IMR-90 (cell line): Measurements from ENCODE around the gene IZUMO4. TPM values are rescaled to one million over a fixed set of nuclear protein-coding genes. Genes with fewer than 3 reads are reported as not detected.

Experiments
- ATAC-seq: fragments of 200-7000 bp; cut with Tn5 transposase; 2 replicates; pipeline ENCODE4 v1.9.1; 2020; ENCODE audit warnings: low read depth, mild to moderate bottlenecking, moderate library complexity
- BruUV-seq: library from RNA; stranded (reverse); fragments of 400-500 nt; replicated peaks from 2 replicates; lab custom pipeline; 2021; lab: Mats Ljungman, UMichigan
- CTCF ChIA-PET: fragments of 300-600 bp; formaldehyde crosslinking; extraction: SDS; loops from one replicate; lab custom pipeline; 2021; ENCODE audit warnings: antibody characterized with exemption; lab: Yijun Ruan, JAX
- POLR2A ChIA-PET: fragments of 300-600 bp; sonication (Branson Sonifier 250); formaldehyde crosslinking; loops from one replicate; lab custom pipeline; 2022; ENCODE audit warnings: antibody characterized with exemption; ENCODE audit not compliant: unreplicated experiment; lab: Charles Lee
- DNase-seq: peaks from one replicate; pipeline ENCODE4 v3.0.0; 2013
- H2AFZ ChIP-seq: replicated peaks from 2 replicates; pipeline ENCODE3; 2013; ENCODE audit warnings: low read length, mild to moderate bottlenecking; ENCODE audit not compliant: poor library complexity
- H2AK5ac ChIP-seq: 2 replicates; pipeline ENCODE4 v1.6.1; 2013; ENCODE audit warnings: low read depth, low read length, inconsistent platforms
- H2AK9ac ChIP-seq: replicated peaks from 2 replicates; pipeline ENCODE3; 2013; ENCODE audit warnings: mild to moderate bottlenecking, low read depth, low read length, moderate library complexity; ENCODE audit not compliant: poor library complexity
- H2BK120ac ChIP-seq: 2 replicates; pipeline ENCODE4 v1.6.1; 2013; ENCODE audit warnings: low read depth, low read length, inconsistent platforms
- H2BK15ac ChIP-seq: 3 replicates; pipeline ENCODE4 v1.6.1; 2013; ENCODE audit warnings: low read depth, low read length, inconsistent platforms
- H2BK20ac ChIP-seq: 2 replicates; pipeline ENCODE4 v1.6.1; 2013; ENCODE audit warnings: low read depth, mild to moderate bottlenecking, inconsistent platforms, low read length, moderate library complexity
- H2BK5ac ChIP-seq: 2 replicates; pipeline ENCODE4 v1.6.1; 2013; ENCODE audit warnings: mild to moderate bottlenecking, low read depth, low read length, inconsistent platforms; ENCODE audit not compliant: poor library complexity, severe bottlenecking
- H3K14ac ChIP-seq: replicated peaks from 2 replicates; pipeline ENCODE4 v1.6.1; 2013; ENCODE audit warnings: low read depth, low read length, inconsistent platforms
- H3K18ac ChIP-seq: 2 replicates; pipeline ENCODE4 v1.6.1; 2013; ENCODE audit warnings: low read depth, low read length, control low read depth
- H3K23ac ChIP-seq: 2 replicates; pipeline ENCODE4 v1.6.1; 2013; ENCODE audit warnings: low read depth, low read length, inconsistent platforms
- H3K27ac ChIP-seq: 2 replicates; pipeline ENCODE4 v1.5.1; 2013; ENCODE audit warnings: mild to moderate bottlenecking, control low read depth, low read length; ENCODE audit not compliant: insufficient read depth
- H3K27me3 ChIP-seq: 2 replicates; pipeline ENCODE4 v1.6.1; 2013; ENCODE audit warnings: low read length; ENCODE audit not compliant: control insufficient read depth, insufficient read depth
- H3K36me3 ChIP-seq: 2 replicates; pipeline ENCODE4 v1.6.1; 2013; ENCODE audit warnings: low read length, mixed read lengths; ENCODE audit not compliant: control insufficient read depth, insufficient read depth
- H3K4ac ChIP-seq: 2 replicates; pipeline ENCODE4 v1.6.1; 2013; ENCODE audit warnings: low read depth, low read length, inconsistent platforms
- H3K4me1 ChIP-seq: 2 replicates; pipeline ENCODE4 v1.6.1; 2013; ENCODE audit warnings: low read length, mixed read lengths; ENCODE audit not compliant: control insufficient read depth, insufficient read depth
- H3K4me2 ChIP-seq: 2 replicates; pipeline ENCODE4 v1.6.1; 2013; ENCODE audit warnings: low read depth, mild to moderate bottlenecking, control low read depth, low read length, moderate library complexity
- H3K4me3 ChIP-seq: 2 replicates; pipeline ENCODE4 v1.5.1; 2013; ENCODE audit warnings: low read depth, mild to moderate bottlenecking, control low read depth, low read length, moderate library complexity; ENCODE audit not compliant: insufficient read depth
- H3K56ac ChIP-seq: 2 replicates; pipeline ENCODE4 v1.6.1; 2013; ENCODE audit warnings: low read length, inconsistent platforms; ENCODE audit not compliant: insufficient read depth; ENCODE audit errors: extremely low read depth
- H3K79me1 ChIP-seq, 2 experiments: 2 replicates each; pipeline ENCODE4 v1.6.1; 2013; ENCODE audit warnings: low read length in 2 of 2, inconsistent platforms in 1 of 2, low read depth in 1 of 2
- H3K9ac ChIP-seq: 2 replicates; pipeline ENCODE4 v1.6.1; 2013; ENCODE audit warnings: low read depth, low read length, control low read depth
- H3K9me1 ChIP-seq: 2 replicates; pipeline ENCODE4 v1.6.1; 2013; ENCODE audit warnings: low read length, inconsistent platforms; ENCODE audit not compliant: insufficient read depth
- H3K9me3 ChIP-seq: 2 replicates; pipeline ENCODE4 v1.6.1; 2013; ENCODE audit warnings: low read length; ENCODE audit not compliant: control insufficient read depth, insufficient read depth
- H4K20me1 ChIP-seq: 2 replicates; pipeline ENCODE4 v1.6.1; 2013; ENCODE audit warnings: low read length, inconsistent platforms; ENCODE audit not compliant: insufficient read depth
- H4K5ac ChIP-seq: 2 replicates; pipeline ENCODE4 v1.6.1; 2013; ENCODE audit warnings: mild to moderate bottlenecking, low read depth, low read length, control low read depth
- H4K8ac ChIP-seq, 2 experiments: 2 replicates each; pipeline ENCODE4 v1.6.1; 2013; ENCODE audit warnings: low read depth in 2 of 2, low read length in 2 of 2, control low read depth in 1 of 2, inconsistent platforms in 1 of 2
- H4K91ac ChIP-seq: 2 replicates; pipeline ENCODE4 v1.6.1; 2013; ENCODE audit warnings: low read depth, low read length, inconsistent platforms; ENCODE audit not compliant: insufficient read depth
- CEBPB ChIP-seq: IDR thresholded peaks from 2 replicates; pipeline ENCODE4 v1.6.1; 2012; ENCODE audit warnings: low read depth, low read length, improper control_type of control experiment
- FOS ChIP-seq: fragments of 150-350 bp; IDR thresholded peaks from 2 replicates; pipeline ENCODE4 v1.6.1; 2016; ENCODE audit warnings: low read depth, low read length
- MAZ ChIP-seq: IDR thresholded peaks from 2 replicates; pipeline ENCODE4 v1.6.1; 2012; ENCODE audit warnings: low read depth, mild to moderate bottlenecking, low read length, improper control_type of control experiment, moderate library complexity, borderline replicate concordance
- NFE2L2 ChIP-seq: fragments of 150-350 bp; IDR thresholded peaks from 2 replicates; pipeline ENCODE4 v1.6.1; 2016; ENCODE audit warnings: low read depth, mild to moderate bottlenecking, low read length
- POLR2A ChIP-seq: IDR thresholded peaks from 2 replicates; pipeline ENCODE4 v1.6.1; 2012; ENCODE audit warnings: mild to moderate bottlenecking, low read depth, low read length
- RAD21 ChIP-seq: IDR thresholded peaks from 2 replicates; pipeline ENCODE4 v1.6.1; 2012; ENCODE audit warnings: low read length, improper control_type of control experiment
- RCOR1 ChIP-seq: IDR thresholded peaks from 2 replicates; pipeline ENCODE4 v1.6.1; 2012; ENCODE audit warnings: mild to moderate bottlenecking, low read length, improper control_type of control experiment; ENCODE audit not compliant: insufficient replicate concordance
- RFX5 ChIP-seq: IDR thresholded peaks from 2 replicates; pipeline ENCODE4 v1.8.0; 2012; ENCODE audit warnings: low read depth, mild to moderate bottlenecking, low read length, moderate library complexity
- WGBS, 2 experiments: methylation state at CpG; one replicate each; pipeline versions ENCODE4 v1.1.5 to v1.1.7; 2013; ENCODE audit warnings: missing lambda C conversion rate in 2 of 2; ENCODE audit not compliant: insufficient read length in 1 of 2; ENCODE audit errors: extremely low coverage in 2 of 2; 5-methylcytosine and 5-hydroxymethylcytosine counted together
- dilution Hi-C: fragments of 300-500 bp; cut with HindIII; formaldehyde crosslinking; loops from one replicate; pipeline ENCODE4 v1.14.3; 2018; ENCODE audit warnings: low sequenced_read_pairs; ENCODE audit not compliant: unreplicated experiment
- in situ Hi-C: fragments of 300-500 bp; cut with MboI; formaldehyde crosslinking; loops from 3 replicates; pipeline ENCODE4 v1.14.3; 2019; ENCODE audit warnings: low sequenced_read_pairs, inconsistent platforms, mixed read lengths
- intact Hi-C: fragments of 100-400 bp; cut with micrococcal nuclease; formaldehyde crosslinking; loops from 2 replicates; pipeline ENCODE4 v1.10.0; 2022
- polyA plus RNA-seq, 3 experiments: library from polyadenylated mRNA; depleted of rRNA; stranded (reverse); fragments of >200 nt; gene quantifications; 2 replicates each; pipeline ENCODE4 v1.2.3, GENCODE V29; 2012; ENCODE audit warnings: low replicate concordance in 1 of 3
- total RNA-seq: library from RNA; depleted of rRNA; stranded (reverse); fragments of >200 nt; gene quantifications from 2 replicates; pipeline ENCODE4 v1.2.3, GENCODE V29; 2012
- TF ChIP-seq, protein P1 (sequence below): conservative IDR thresholded peaks from 2 replicates; pipeline ENCODE4 v1.5.1; 2012; ENCODE audit warnings: mild to moderate bottlenecking, low read depth, low read length, improper control_type of control experiment
- TF ChIP-seq, protein P2 (sequence below): fragments of 150-350 bp; IDR thresholded peaks from 2 replicates; pipeline ENCODE4 v1.6.1; 2017; ENCODE audit warnings: mild to moderate bottlenecking, antibody characterized with exemption, low read length, low read depth

IZUMO4 gene
- total and polyA plus RNA-seq, 2 of the 4 experiments (the other 2 are of a cell fraction) = 0.72 to 2.8 TPM

DNA sequence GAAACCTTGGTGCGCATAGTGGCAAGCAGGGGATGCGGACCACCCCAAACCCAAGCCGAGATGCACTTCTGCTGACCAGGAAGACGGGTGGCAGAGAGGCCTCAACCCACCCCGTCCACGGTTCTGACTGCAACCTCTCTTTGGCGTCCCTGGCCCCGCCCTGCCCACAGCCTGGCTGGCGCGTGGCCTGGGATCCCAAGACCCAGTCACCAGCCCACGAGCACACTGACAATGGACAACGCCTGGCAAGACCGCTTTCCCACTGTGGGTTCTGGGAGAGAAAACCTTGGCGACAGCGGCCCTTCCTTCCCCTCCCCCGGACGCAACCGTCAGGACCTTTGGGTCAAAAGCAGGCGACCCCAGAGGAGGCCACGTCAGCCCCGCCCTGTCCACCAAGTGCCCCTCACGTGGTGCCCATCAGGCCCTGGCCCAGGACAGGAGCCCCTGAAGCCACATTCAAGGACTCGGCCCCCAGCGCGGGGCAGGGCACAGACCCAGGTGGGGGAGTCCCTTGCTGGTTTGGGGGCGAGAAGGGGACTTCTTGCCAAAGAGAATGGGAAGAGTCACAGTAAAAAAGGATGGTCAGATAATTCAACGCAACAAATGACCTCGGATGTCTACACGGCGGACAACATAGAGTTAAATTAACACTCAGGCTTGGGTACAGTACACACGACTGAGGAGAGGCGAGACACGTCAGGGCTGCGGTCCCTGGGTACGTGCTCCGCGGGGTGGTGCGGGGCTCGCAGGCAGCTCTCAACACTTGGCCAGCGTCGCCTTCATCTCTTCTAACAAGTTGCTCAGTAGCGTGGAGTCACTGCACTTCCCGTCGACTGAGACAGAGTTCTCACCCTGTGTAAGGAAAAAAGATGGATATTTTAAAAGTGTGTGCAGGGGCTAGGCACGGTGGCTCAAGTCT is 5.0 kb downstream of the IZUMO4 start:
- BruUV-seq = TSS peak; percentile 96
- ATAC-seq (no peak), DNase-seq (no peak)
- H3K9ac ChIP-seq = no peak overlapping the region
- no peak overlapping the region for H4K8ac ChIP-seq
- no peak overlapping the region for H3K4me2 ChIP-seq
- H3K27ac ChIP-seq = no peak overlapping the region
- no peak overlapping the region for H2BK120ac ChIP-seq
- H2AK5ac ChIP-seq = no peak overlapping the region
- peaks cover 52% of the 10 kb centered on the region for H3K36me3 ChIP-seq
- no peaks in the 10 kb centered on the region for H3K27me3 ChIP-seq
- POLR2A ChIA-PET = no interaction called here
- 89% methylated on average over 21 of the region's 45 CpGs; no CpG with 5 or more reads in 1 of the 2 experiments for WGBS, 2 experiments
- H3K79me1 ChIP-seq = peaks cover 12 to 36% of the 10 kb centered on the region in 2 experiments
- no peak overlapping the region for H4K91ac ChIP-seq
- no peak overlapping the region for H2AFZ ChIP-seq
- TF ChIP-seq, protein P1, sequence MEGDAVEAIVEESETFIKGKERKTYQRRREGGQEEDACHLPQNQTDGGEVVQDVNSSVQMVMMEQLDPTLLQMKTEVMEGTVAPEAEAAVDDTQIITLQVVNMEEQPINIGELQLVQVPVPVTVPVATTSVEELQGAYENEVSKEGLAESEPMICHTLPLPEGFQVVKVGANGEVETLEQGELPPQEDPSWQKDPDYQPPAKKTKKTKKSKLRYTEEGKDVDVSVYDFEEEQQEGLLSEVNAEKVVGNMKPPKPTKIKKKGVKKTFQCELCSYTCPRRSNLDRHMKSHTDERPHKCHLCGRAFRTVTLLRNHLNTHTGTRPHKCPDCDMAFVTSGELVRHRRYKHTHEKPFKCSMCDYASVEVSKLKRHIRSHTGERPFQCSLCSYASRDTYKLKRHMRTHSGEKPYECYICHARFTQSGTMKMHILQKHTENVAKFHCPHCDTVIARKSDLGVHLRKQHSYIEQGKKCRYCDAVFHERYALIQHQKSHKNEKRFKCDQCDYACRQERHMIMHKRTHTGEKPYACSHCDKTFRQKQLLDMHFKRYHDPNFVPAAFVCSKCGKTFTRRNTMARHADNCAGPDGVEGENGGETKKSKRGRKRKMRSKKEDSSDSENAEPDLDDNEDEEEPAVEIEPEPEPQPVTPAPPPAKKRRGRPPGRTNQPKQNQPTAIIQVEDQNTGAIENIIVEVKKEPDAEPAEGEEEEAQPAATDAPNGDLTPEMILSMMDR = no peak
- TF ChIP-seq FOS = no peak
- no peak for TF ChIP-seq RAD21
- TF ChIP-seq, protein P2, sequence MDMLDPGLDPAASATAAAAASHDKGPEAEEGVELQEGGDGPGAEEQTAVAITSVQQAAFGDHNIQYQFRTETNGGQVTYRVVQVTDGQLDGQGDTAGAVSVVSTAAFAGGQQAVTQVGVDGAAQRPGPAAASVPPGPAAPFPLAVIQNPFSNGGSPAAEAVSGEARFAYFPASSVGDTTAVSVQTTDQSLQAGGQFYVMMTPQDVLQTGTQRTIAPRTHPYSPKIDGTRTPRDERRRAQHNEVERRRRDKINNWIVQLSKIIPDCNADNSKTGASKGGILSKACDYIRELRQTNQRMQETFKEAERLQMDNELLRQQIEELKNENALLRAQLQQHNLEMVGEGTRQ = no peak
- TF ChIP-seq RFX5 = no peak
- no peak for TF ChIP-seq CEBPB
- TF ChIP-seq MAZ = no peak
- no peak for TF ChIP-seq POLR2A
- no peak for TF ChIP-seq RCOR1
- no peak for TF ChIP-seq NFE2L2
- H2BK15ac ChIP-seq = no peak overlapping the region
- no peak overlapping the region for H4K5ac ChIP-seq
- no peaks in the 10 kb centered on the region for H3K9me3 ChIP-seq
- no peak overlapping the region for H2BK5ac ChIP-seq
- peaks cover 7% of the 10 kb centered on the region for H3K9me1 ChIP-seq
- intact Hi-C loops = no loop called here
- H3K4ac ChIP-seq = no peak overlapping the region
- dilution Hi-C loops = no loop called here
- no peak overlapping the region for H2BK20ac ChIP-seq
- CTCF ChIA-PET = no interaction called here
- H3K23ac ChIP-seq = no peak overlapping the region
- peaks cover 59% of the 10 kb centered on the region for H4K20me1 ChIP-seq
- H3K4me3 ChIP-seq = no peak overlapping the region
- in situ Hi-C loops = no loop called here
- H3K14ac ChIP-seq = no peak overlapping the region
- no peaks in the 10 kb centered on the region; the same call in 1 of the 2 replicates for H3K4me1 ChIP-seq
- no peak overlapping the region for H2AK9ac ChIP-seq
- H3K18ac ChIP-seq = no peak overlapping the region
- H3K56ac ChIP-seq = no peak overlapping the region
